PC-3 (cell line): ENCODE results near the gene KCNK3.

Experiments
- EZH2phosphoT487 ChIP-seq: fragments of 300-600 bp; sonication (generic); IDR thresholded peaks from 2 replicates; pipeline ENCODE4 v1.6.1; 2018; ENCODE audit warnings: mild to moderate bottlenecking, antibody characterized with exemption, low read length, borderline replicate concordance
- TF ChIP-seq, protein P1 (sequence below): fragments of 300-600 bp; sonication (generic); conservative IDR thresholded peaks from 2 replicates; pipeline ENCODE4 v1.5.1; 2017; ENCODE audit warnings: antibody characterized with exemption, low read depth, mild to moderate bottlenecking, low read length

DNA sequence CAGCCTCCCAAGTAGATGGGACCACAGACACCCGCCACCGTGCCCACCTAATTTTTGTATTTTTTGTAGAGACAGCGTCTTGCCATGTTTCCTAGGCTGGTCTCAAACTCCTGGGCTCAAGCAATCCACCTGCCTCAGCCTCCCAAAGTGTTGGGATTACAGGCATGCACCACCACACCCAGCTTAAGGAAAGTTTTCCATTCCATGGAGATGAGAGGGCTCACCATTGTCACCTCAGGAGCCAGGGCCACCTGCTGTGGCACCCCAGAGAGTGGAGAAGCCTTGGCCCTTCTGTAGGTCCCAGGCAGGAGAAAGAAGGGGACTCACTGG, 76.2 kb downstream of the KCNK3 start:
- TF ChIP-seq EZH2phosphoT487: no peak
- TF ChIP-seq, protein P1, sequence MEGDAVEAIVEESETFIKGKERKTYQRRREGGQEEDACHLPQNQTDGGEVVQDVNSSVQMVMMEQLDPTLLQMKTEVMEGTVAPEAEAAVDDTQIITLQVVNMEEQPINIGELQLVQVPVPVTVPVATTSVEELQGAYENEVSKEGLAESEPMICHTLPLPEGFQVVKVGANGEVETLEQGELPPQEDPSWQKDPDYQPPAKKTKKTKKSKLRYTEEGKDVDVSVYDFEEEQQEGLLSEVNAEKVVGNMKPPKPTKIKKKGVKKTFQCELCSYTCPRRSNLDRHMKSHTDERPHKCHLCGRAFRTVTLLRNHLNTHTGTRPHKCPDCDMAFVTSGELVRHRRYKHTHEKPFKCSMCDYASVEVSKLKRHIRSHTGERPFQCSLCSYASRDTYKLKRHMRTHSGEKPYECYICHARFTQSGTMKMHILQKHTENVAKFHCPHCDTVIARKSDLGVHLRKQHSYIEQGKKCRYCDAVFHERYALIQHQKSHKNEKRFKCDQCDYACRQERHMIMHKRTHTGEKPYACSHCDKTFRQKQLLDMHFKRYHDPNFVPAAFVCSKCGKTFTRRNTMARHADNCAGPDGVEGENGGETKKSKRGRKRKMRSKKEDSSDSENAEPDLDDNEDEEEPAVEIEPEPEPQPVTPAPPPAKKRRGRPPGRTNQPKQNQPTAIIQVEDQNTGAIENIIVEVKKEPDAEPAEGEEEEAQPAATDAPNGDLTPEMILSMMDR: no peak
